HepG2 (cell line): Measurements from ENCODE around the gene CCDC30. TPM values are rescaled to one million over a fixed set of nuclear protein-coding genes. Genes with fewer than 3 reads are reported as not detected.

Experiments used
- BATF2 ChIP-seq: sonication (generic); formaldehyde crosslinking; IDR thresholded peaks from 2 replicates; pipeline ENCODE4 v1.8.0; 2022; ENCODE audit warnings: mild to moderate bottlenecking, missing genetic modification reagents, moderate library complexity
- ELK4 ChIP-seq: sonication (generic); formaldehyde crosslinking; IDR thresholded peaks from 2 replicates; pipeline ENCODE4 v1.9.0; 2021; ENCODE audit warnings: missing genetic modification reagents, borderline replicate concordance
- EP300 ChIP-seq, 3 experiments: sonication (generic) in 1 of 3; formaldehyde crosslinking in 1 of 3; IDR thresholded peaks; 2 replicates each; pipeline versions ENCODE4 v1.5.1 to v1.6.1; 2011 to 2020; ENCODE audit warnings: low read depth in 2 of 3, low read length in 2 of 3, borderline replicate concordance in 1 of 3, improper control_type of control experiment in 1 of 3, mild to moderate bottlenecking in 1 of 3, missing genetic modification reagents in 1 of 3, moderate library complexity in 1 of 3
- IRF9 ChIP-seq: sonication (generic); formaldehyde crosslinking; IDR thresholded peaks from 2 replicates; pipeline ENCODE4 v1.8.0; 2022; ENCODE audit warnings: missing genetic modification reagents, mild to moderate bottlenecking, borderline replicate concordance
- KDM6A ChIP-seq: IDR thresholded peaks from 2 replicates; pipeline ENCODE4 v1.6.1; 2016; ENCODE audit warnings: low read depth
- MYNN ChIP-seq: sonication (generic); formaldehyde crosslinking; IDR thresholded peaks from 2 replicates; pipeline ENCODE4 v1.4.0; 2020; ENCODE audit warnings: mild to moderate bottlenecking, low read depth, missing genetic modification reagents
- NCOA5 ChIP-seq: sonication (generic); formaldehyde crosslinking; IDR thresholded peaks from 2 replicates; pipeline ENCODE4 v1.4.0; 2020; ENCODE audit warnings: missing genetic modification reagents
- NFYB ChIP-seq: sonication (generic); formaldehyde crosslinking; IDR thresholded peaks from 2 replicates; pipeline ENCODE4 v1.4.0; 2020; ENCODE audit warnings: missing genetic modification reagents
- SMARCC2 ChIP-seq: fragments of 450-650 bp; IDR thresholded peaks from 2 replicates; pipeline ENCODE4 v1.6.1; 2017; ENCODE audit warnings: antibody characterized with exemption, mild to moderate bottlenecking
- SP5 ChIP-seq: IDR thresholded peaks from 2 replicates; pipeline ENCODE4 v1.6.1; 2016; ENCODE audit warnings: low read depth, borderline replicate concordance
- TARDBP ChIP-seq: sonication (generic); formaldehyde crosslinking; IDR thresholded peaks from 2 replicates; pipeline ENCODE4 v1.8.0; 2022; ENCODE audit warnings: mild to moderate bottlenecking, missing genetic modification reagents
- TSC22D2 ChIP-seq: sonication (generic); formaldehyde crosslinking; IDR thresholded peaks from 2 replicates; pipeline ENCODE4 v1.5.1; 2020; ENCODE audit warnings: missing genetic modification reagents, mild to moderate bottlenecking, borderline replicate concordance
- ZMYM4 ChIP-seq: sonication (generic); formaldehyde crosslinking; IDR thresholded peaks from 2 replicates; pipeline ENCODE4 v1.8.1; 2023; ENCODE audit warnings: mild to moderate bottlenecking, missing genetic modification reagents
- polyA plus RNA-seq, 8 experiments: library from polyadenylated mRNA; depleted of rRNA in 3 of 8; stranded (reverse) in 7 of 8; unstranded in 1 of 8; fragments of >200 nt; fragmentation: Illumina TruSeq in 4 of 8; extraction: Trizol in 4 of 8; gene quantifications; 2 replicates each; pipeline versions ENCODE4 v1.2.1 to v1.2.3, GENCODE V29; 2011 to 2016; ENCODE audit warnings: low read depth in 4 of 8, missing spikeins in 1 of 8, mixed read lengths in 1 of 8; ENCODE audit not compliant: insufficient read depth in 1 of 8
- total RNA-seq, 5 experiments: library from RNA; depleted of rRNA; stranded (reverse); fragments of >200 nt; fragmentation: Illumina TruSeq; extraction: Trizol; gene quantifications; 2 replicates each; pipeline ENCODE4 v1.2.3, GENCODE V29; 2016; ENCODE audit warnings: low read depth in 1 of 5
- TF ChIP-seq, protein P1 (sequence below): sonication (generic); formaldehyde crosslinking; IDR thresholded peaks from 2 replicates; pipeline ENCODE4 v1.8.0; 2022; ENCODE audit warnings: missing genetic modification reagents, mild to moderate bottlenecking, moderate library complexity, borderline replicate concordance
- TF ChIP-seq, protein P2 (sequence below): sonication (generic); formaldehyde crosslinking; IDR thresholded peaks from 2 replicates; pipeline ENCODE4 v1.4.0; 2020; ENCODE audit warnings: missing genetic modification reagents, mild to moderate bottlenecking, borderline replicate concordance
- TF ChIP-seq, protein P3 (sequence below): sonication (generic); formaldehyde crosslinking; IDR thresholded peaks from 2 replicates; pipeline ENCODE4 v1.4.0; 2020; ENCODE audit warnings: missing genetic modification reagents

CCDC30 gene
- total and polyA plus RNA-seq, 2 of the 13 experiments (the other 11 are each of a cell fraction or from before 2014, with no cell fraction given): 0.25 to 0.77 TPM

- TF ChIP-seq, protein P1, sequence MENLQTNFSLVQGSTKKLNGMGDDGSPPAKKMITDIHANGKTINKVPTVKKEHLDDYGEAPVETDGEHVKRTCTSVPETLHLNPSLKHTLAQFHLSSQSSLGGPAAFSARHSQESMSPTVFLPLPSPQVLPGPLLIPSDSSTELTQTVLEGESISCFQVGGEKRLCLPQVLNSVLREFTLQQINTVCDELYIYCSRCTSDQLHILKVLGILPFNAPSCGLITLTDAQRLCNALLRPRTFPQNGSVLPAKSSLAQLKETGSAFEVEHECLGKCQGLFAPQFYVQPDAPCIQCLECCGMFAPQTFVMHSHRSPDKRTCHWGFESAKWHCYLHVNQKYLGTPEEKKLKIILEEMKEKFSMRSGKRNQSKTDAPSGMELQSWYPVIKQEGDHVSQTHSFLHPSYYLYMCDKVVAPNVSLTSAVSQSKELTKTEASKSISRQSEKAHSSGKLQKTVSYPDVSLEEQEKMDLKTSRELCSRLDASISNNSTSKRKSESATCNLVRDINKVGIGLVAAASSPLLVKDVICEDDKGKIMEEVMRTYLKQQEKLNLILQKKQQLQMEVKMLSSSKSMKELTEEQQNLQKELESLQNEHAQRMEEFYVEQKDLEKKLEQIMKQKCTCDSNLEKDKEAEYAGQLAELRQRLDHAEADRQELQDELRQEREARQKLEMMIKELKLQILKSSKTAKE (CRISPR knock-in tag): peak; percentile 66; the same call in 1 of the 2 replicates
- TF ChIP-seq, protein P2, sequence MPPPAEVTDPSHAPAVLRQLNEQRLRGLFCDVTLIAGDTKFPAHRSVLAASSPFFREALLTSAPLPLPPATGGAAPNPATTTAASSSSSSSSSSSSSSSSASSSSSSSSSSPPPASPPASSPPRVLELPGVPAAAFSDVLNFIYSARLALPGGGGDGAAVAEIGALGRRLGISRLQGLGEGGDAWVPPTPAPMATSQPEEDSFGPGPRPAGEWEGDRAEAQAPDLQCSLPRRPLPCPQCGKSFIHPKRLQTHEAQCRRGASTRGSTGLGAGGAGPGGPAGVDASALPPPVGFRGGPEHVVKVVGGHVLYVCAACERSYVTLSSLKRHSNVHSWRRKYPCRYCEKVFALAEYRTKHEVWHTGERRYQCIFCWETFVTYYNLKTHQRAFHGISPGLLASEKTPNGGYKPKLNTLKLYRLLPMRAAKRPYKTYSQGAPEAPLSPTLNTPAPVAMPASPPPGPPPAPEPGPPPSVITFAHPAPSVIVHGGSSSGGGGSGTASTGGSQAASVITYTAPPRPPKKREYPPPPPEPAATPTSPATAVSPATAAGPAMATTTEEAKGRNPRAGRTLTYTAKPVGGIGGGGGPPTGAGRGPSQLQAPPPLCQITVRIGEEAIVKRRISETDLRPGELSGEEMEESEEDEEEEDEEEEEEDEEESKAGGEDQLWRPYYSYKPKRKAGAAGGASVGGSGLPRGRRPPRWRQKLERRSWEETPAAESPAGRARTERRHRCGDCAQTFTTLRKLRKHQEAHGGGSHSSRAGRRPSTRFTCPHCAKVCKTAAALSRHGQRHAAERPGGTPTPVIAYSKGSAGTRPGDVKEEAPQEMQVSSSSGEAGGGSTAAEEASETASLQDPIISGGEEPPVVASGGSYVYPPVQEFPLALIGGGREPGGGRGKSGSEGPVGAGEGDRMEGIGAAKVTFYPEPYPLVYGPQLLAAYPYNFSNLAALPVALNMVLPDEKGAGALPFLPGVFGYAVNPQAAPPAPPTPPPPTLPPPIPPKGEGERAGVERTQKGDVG: no peak
- peak; percentile 84 for TF ChIP-seq TARDBP (CRISPR knock-in tag)
- TF ChIP-seq NFYB: peak; percentile 61
- TF ChIP-seq TSC22D2: peak; percentile 40; the same call in 1 of the 2 replicates
- TF ChIP-seq BATF2 (CRISPR knock-in tag): peak; percentile 60; the same call in 1 of the 2 replicates
- TF ChIP-seq MYNN (CRISPR knock-in tag): no peak; the same call in 1 of the 2 replicates
- TF ChIP-seq NCOA5 (CRISPR knock-in tag): no peak
- peak; percentile 82 for TF ChIP-seq SP5 (CRISPR knock-in tag)
- no peak for TF ChIP-seq KDM6A (CRISPR knock-in tag)
- TF ChIP-seq, protein P3, sequence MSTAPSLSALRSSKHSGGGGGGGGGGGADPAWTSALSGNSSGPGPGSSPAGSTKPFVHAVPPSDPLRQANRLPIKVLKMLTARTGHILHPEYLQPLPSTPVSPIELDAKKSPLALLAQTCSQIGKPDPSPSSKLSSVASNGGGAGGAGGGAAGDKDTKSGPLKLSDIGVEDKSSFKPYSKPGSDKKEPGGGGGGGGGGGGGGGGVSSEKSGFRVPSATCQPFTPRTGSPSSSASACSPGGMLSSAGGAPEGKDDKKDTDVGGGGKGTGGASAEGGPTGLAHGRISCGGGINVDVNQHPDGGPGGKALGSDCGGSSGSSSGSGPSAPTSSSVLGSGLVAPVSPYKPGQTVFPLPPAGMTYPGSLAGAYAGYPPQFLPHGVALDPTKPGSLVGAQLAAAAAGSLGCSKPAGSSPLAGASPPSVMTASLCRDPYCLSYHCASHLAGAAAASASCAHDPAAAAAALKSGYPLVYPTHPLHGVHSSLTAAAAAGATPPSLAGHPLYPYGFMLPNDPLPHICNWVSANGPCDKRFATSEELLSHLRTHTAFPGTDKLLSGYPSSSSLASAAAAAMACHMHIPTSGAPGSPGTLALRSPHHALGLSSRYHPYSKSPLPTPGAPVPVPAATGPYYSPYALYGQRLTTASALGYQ (CRISPR knock-in tag): peak; percentile 45; the same call in 1 of the 2 replicates
- no peak for TF ChIP-seq SMARCC2
- TF ChIP-seq ZMYM4: peak; percentile 93
- no peak; the same call in 1 of the 2 replicates for TF ChIP-seq IRF9 (CRISPR knock-in tag)
- no peak for TF ChIP-seq ELK4 (CRISPR knock-in tag)
- TF ChIP-seq EP300 (IDR thresholded peaks at IDR 0.05; ENCODE audit: low read depth in 2 of 2, low read length in 2 of 2): peak; percentile 12 to 46; a peak in 1 of 4 replicates
- TF ChIP-seq EP300 (CRISPR knock-in tag; IDR thresholded peaks at IDR 0.05; ENCODE audit: borderline replicate concordance): peak; percentile 32
Observed at GRCh38 chr1:42657981-42658876, 195.1 kb downstream of the CCDC30 start, which contains the start of gene PPIH (continued).
